Limb (tissue), 2 donors: ENCODE data around the gene FBP1.
"Not testable (repeated sequence)": the region's sequence is repeated elsewhere in the genome, so short reads cannot be mapped to it uniquely, and the experiment has no call there.

Experiments
- DNase-seq, 2 donors: peaks; one replicate each; pipeline ENCODE4 v3.0.0-alpha.2; 2016; ENCODE audit errors: extremely low spot score in 2 of 2

FBP1 gene

DNA sequence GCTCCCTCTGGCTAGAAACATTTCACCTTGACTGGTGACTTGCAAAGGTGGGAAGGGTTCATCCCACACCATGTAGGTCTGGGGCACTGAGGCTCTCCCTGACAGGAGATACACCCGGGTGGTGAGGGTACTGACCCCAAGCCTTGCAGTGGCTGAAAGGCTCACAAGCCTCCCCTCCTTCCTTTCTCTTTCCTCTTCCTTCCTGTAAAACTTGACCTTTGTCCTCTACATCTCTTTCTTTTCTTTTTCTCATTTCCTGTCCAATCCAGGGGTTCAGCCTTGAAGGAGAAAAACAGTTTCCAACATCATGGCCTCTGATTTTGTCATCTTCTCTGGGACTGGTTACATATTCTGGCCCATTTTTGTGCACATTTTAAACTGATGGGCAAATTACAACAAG lies 62.3 kb downstream of the FBP1 start:
- DNase-seq = no peak

DNA sequence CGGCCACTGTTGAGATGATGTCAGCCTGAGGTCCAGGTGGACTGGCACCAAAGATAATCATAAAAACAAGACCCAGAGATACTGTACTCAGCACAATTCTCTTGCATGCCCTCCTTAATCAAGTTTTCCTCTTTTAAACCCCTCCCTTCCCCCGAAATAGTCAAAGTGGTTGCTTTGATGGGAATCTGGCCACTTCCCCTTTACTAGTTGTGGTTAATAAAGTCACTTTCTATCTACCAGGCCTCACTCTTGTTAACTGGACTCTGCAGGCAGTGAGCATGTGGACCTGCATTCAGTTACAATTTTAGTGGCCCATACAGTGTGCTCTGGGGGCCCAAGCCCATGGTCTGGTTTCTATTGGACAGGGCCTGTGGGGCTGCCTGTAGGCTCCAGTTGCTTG lies 63.2 kb downstream of the FBP1 start:
- no peak for DNase-seq

DNA sequence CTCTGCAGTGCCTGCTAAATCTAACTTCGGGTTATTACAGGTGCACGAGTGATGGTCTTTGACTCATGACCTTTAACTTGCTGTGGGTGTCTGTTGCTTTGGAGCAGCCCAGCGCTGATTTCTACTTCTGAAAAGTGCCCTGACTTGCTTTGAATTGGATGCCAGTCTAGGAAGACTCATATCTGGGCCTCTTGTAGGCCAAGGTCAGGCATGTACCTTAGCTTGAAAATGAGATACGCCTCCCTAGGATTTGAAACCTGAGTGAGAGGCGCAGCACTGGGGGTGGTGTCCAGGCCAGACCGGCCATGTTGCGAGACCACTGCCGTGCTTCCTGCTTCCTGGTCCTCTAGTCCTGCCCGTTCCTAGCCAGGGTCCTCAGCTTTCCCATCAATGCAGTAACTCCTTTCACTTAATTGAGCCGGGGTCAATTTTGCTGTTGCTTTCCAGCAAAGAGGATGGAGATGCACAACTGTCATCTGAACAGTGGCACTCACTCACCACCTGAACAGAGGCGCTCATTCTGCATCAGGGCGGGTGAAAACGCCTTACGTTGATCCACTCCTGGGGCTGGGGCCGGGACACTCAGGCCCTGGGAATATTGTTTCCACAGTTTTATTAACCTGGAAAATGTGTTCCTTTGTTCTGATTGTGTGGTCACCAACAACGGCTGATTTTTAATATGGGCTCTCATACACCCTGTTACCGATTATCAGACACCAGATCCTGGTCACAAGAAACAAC lies 70.2 kb downstream of the FBP1 start:
- DNase-seq = no peak

DNA sequence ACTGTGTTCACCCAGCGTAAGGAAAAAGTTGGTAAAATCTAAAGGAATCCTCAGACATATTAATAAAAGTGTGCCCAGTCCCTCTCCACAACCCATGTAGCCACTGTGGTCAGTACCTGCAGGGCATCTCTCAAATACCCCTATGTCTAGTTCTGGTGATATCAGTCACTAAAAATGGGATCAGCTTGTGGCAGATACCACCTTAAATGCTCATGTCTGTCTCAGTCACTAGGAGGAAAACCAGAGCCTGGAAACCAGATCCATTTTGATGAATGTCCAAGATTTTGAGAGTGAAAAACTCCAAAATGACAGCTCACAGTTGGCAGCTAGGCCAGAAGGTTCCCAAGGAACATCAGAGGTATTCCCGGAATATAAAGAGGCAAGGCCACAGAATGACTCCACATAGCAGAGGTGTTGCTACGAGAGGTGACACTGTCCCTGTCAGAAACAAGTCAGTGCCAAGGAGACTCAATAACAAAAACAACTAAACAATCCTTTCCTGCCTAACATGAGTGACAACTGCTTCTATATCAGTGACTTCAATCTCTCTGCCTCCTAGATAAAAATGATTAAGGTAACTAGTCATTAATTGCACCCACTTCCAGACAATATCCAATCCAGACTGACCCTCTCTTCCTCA lies 70.9 kb downstream of the FBP1 start:
- DNase-seq = no peak

DNA sequence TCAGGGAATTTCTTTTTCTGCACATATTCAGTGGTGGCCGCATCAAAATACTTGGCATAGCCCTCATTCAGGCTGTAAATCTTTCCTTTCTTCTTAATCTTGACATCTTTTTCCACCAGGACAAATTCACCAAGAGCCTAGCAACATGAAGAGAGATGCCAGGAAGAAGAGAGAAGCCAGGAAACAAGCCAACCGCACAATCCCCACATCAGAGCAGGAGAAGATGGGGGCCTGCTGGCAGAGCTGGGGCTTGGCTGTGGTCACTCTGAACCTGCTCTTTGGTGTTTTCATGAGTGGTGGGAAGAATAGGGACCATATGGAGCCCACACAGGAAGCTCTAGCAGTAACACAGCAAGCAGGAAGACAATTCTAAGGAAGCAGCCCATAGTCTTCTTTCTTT lies 72.0 kb downstream of the FBP1 start:
- no peak for DNase-seq

DNA sequence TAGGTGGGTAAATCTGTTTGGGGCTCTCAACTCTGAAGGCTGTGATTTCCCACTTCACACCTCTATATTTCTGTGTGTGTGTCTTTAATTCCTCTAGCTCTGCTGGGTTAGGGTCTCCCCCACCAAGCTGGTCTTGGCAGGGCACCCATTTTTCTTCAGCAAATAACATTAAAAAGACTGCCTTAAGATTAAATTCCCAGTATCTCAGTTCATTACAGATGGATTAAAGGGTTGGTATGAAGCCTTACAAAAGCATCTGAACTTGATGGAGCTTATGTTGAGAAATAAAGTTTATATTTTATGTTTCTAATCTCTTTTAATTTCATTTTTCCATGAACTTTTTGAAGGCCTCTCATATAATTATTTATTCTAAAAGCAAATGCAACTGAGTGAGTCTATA lies 72.8 kb downstream of the FBP1 start:
- no peak for DNase-seq

DNA sequence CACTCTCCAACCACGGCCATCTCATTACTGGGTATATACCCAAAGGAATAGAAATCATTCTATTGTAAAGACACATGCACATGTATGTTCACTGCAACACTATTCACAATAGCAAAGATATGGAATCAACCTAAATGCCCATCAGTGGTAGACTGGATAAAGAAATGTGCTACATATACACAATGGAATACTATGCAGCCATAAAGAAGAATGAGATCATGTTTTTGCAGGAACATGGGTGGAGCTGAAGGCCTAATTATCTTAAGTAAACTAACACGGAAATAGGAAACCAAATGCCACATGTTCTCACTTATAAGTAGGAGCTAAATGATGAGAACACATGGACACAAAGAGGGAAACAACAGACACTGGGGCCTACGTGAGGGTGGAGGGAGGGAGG lies 75.0 kb downstream of the FBP1 start:
- DNase-seq = not testable (repeated sequence)

DNA sequence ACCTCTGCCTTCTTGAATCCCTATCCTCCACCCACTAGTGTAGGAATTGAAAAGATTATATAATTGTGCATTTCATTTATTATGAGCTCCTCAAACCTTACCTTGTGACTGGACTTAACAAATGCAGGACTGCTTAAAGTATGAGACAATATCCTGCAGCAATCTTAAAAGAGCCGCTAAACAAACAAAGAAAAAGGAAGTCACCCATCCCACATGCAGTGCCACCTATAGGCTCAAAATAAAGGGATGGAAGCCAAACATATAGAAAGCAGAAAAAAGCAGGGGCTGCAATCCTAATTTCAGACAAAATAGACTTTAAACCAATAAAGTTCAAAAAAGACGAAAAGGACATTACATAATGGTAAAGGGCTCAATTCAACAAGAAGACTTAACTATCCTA lies 75.8 kb downstream of the FBP1 start:
- DNase-seq = no peak

DNA sequence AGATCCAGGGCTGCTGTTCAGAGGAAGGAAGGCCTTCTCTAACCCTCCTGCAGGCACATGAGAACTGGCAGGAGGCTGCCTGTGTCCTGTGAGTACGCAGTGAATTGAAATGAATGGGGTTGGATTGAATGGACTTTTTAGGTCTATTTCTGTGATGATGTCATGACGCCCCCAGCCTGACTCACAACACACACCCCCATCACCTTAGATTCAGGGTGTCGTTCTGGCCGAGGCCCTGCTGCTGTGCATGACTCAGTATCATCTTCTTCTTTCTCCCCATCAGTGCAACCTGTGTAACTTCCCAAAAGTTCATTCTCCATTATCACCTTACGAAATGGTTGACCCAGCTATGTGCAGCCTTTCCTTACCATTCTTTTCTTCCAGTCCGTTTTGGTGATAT lies 79.1 kb downstream of the FBP1 start:
- no peak for DNase-seq

DNA sequence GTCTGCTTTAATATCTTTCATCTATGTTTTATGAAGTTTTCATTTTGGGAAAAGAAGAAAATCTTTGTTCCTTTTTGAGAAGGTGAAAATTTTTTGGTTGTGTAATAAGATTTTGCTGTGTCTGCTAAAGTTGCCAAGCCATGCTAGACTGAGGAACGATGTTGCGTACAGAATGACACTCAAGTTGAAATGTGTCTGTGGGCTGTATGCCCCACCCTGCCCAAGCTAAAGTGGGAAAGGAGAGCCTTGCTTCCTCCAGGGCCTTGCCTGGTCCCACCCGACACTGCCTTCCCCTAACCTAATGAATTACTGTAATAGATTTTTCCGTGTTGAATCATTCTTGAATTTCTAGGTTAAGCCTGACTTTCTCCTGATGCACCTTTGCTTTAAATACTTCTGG lies 81.9 kb downstream of the FBP1 start:
- DNase-seq = no peak

DNA sequence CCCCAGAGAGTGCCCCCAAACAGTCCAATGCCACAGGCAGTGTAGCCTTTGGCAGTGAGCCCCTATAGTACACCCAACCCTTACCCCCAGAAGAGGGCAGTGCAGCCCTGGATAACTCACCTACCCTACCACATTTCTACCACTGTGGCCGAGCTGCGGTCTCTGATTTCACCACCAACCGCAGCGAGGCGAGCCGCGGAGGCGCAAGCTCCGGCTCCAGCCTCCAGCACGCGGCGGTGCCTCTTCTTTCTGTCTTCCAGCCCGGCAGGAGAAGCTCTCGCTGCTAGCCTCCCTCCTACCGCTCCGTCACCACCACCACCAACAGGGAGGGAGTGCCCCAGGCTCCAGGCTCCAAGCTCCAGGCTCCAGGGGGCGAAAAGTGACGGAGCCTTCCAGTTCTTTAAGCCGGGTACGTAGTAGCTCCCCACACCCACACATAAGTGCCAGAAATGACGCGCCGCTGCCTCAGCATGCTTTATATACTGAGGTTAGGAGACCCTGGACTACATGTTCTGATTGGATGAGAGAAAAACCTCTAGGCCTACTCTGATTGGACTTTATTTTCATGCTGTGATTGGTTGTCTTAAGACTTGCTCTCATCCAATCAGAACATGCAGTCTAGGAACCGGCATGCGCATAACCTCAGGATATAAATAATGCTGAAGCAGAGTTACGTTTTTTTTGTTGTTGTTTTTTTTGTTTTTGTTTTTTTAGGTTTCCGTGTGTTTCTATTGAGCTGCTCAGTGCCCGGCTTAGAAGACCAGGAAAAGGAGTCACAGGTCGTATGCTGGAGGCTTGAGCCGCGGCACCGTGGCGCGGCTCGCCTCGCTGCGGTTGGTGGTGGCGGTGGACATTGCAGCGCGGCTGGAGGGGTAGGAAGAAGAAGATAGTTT lies 84.6 kb downstream of the FBP1 start, which contains the start of gene PCAT7:
PCAT7 (plus strand) TSS at position 645 of the 893 bp plus-strand sequence.
- DNase-seq = no peak

DNA sequence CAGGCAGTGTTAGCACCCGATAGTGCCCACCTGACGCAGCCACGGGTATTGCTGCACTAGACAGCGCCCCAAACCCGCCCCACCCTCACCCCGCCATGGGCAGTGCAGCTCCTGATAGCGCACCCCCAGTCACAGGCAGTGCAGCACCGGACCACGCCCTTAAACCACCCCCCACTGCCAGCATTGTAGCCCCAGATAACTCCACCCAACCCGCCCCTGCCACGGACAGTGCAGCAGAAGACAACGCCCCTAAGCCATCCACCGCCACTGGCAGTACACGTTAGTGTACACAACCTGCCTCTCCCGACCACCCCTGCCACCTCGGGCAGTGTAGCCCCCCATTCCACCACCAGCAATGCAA lies 85.3 kb downstream of the FBP1 start:
- no peak for DNase-seq
